ENCODE data around the gene SURF4. TPM values are rescaled to one million over a fixed set of nuclear protein-coding genes. Genes with fewer than 3 reads are reported as not detected.
"Not testable (repeated sequence)": the region's sequence is repeated elsewhere in the genome, so short reads cannot be mapped to it uniquely, and the experiment has no call there.

Gene SURF4
- polyA plus RNA-seq, 2 of the 4 experiments (the other 2 are of a cell fraction) = 159 to 169 TPM

DNA sequence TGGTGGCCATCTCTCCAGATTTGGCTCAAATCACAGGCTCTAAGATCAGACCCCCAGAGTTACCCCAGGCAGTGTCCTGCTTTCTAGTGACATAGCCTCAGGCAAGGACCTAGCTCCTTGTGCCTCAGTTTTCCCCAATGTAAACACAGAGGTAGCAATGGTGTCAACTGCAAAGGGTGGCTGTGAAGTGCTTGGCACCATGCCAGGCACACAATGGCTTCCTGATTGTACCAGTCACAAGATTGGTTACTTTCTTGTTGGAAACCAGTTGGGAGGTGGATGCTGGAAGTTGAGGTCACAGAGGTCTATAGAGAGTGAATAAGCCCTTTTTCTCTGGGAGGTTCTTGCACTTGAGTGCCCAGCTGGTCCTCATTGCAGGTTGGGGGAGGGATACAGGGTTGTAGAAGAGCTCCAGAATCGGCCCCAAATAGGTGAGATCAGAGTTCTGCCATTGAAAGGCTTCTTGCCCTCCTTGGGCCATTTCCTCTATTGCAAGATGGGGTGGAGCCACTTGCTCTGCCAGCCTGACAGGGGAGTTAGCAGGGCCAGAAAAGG lies 2.6 kb upstream of the SURF4 start:
- TF ChIP-seq, protein P1, sequence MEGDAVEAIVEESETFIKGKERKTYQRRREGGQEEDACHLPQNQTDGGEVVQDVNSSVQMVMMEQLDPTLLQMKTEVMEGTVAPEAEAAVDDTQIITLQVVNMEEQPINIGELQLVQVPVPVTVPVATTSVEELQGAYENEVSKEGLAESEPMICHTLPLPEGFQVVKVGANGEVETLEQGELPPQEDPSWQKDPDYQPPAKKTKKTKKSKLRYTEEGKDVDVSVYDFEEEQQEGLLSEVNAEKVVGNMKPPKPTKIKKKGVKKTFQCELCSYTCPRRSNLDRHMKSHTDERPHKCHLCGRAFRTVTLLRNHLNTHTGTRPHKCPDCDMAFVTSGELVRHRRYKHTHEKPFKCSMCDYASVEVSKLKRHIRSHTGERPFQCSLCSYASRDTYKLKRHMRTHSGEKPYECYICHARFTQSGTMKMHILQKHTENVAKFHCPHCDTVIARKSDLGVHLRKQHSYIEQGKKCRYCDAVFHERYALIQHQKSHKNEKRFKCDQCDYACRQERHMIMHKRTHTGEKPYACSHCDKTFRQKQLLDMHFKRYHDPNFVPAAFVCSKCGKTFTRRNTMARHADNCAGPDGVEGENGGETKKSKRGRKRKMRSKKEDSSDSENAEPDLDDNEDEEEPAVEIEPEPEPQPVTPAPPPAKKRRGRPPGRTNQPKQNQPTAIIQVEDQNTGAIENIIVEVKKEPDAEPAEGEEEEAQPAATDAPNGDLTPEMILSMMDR (IDR thresholded peaks at IDR 0.05) = no peak
- TF ChIP-seq JUN (IDR thresholded peaks at IDR 0.05) (no peak), NFE2L2 (conservative IDR thresholded peaks at IDR 0.05; ENCODE audit: low read length) (no peak), CHD4 (IDR thresholded peaks at IDR 0.05; ENCODE audit: borderline replicate concordance) (no peak), RFX5 (IDR thresholded peaks at IDR 0.05) (no peak), EHF (CRISPR knock-in tag; IDR thresholded peaks at IDR 0.05) (no peak), KDM1A (IDR thresholded peaks at IDR 0.05; ENCODE audit: low read depth) (no peak), MYC (IDR thresholded peaks at IDR 0.05; ENCODE audit: borderline replicate concordance, low read length) (no peak), RARB (CRISPR knock-in tag; IDR thresholded peaks at IDR 0.05) (no peak), EP300 (IDR thresholded peaks at IDR 0.05) (no peak), CHD2 (IDR thresholded peaks at IDR 0.05; ENCODE audit: low read length, partially characterized antibody) (no peak), NR3C1 (IDR thresholded peaks at IDR 0.05) (no peak), GATA3 (IDR thresholded peaks at IDR 0.05; ENCODE audit: borderline replicate concordance) (no peak), ZSCAN20 (CRISPR knock-in tag; IDR thresholded peaks at IDR 0.05) (no peak), JUNB (IDR thresholded peaks at IDR 0.05) (no peak), ZC3H11A (IDR thresholded peaks at IDR 0.05) (no peak), MAFK (IDR thresholded peaks at IDR 0.05; ENCODE audit: partially characterized antibody) (no peak)
- TF ChIP-seq, protein P2, sequence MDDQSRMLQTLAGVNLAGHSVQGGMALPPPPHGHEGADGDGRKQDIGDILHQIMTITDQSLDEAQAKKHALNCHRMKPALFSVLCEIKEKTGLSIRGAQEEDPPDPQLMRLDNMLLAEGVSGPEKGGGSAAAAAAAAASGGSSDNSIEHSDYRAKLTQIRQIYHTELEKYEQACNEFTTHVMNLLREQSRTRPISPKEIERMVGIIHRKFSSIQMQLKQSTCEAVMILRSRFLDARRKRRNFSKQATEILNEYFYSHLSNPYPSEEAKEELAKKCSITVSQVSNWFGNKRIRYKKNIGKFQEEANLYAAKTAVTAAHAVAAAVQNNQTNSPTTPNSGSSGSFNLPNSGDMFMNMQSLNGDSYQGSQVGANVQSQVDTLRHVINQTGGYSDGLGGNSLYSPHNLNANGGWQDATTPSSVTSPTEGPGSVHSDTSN (IDR thresholded peaks at IDR 0.05) = no peak
- CTCF ChIA-PET = interaction anchor here (0.9 to 2.9 kb wide), 8 partner anchors 9 to 108 kb away, joined by 3 to 9 read pairs (median 4); no protein-coding TSS in a partner anchor
- DNase-seq (ENCODE audit: low read depth in 1 of 2, low spot score in 1 of 2) (no peak), FAIRE-seq (no peak), ATAC-seq (no peak)
- peak overlapping the region; percentile 16; the same call in 1 of the 3 replicates for H3K4me2 ChIP-seq
- WGBS (ENCODE audit: missing lambda C conversion rate) = 73% methylated on average over 1 of the region's 1 CpG
- H3K9me3 ChIP-seq = no peaks in the 10 kb centered on the region
- H3K4me1 ChIP-seq = peaks cover 23% of the 10 kb centered on the region
- no peak overlapping the region for H3K27ac ChIP-seq
- no peak overlapping the region for H3K4me3 ChIP-seq
- POLR2A ChIA-PET = interaction anchor here (1.4 kb wide), 1 partner anchor 31 kb away, joined by 3 read pairs; the partner anchor contains the start of genes MED22 and RPL7A

DNA sequence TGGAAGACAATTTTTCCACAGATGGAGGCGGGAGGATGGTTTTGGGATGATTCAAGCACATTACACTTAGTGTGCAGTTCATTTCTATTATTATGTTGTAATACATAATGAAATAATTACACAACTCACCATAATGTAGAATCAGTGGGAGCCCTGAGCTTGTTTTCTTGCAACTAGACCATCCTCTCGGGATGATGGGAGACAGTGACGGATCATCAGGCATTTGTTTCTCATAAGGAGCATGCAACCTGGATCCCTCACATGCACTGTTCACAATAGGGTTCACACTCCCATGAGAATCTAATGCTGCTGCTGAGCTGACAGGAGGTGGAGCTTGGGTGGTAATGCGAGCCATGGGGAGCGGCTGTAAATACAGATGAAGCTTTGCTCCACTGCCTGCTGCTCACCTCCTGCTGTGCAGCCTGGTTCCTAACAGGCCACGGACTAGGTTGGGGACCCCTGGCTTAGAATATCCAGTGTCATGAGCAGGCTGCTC lies 1.9 kb upstream of the SURF4 start:
- Histone ChIP-seq H3K4me1 (peaks cover 23% of the 10 kb centered on the region), H3K9me3 (no peaks in the 10 kb centered on the region), H3K4me3 (no peak overlapping the region), H3K27ac (no peak overlapping the region), H3K4me2 (peak overlapping the region; percentile 16; the same call in 1 of the 3 replicates)
- ChIA-PET POLR2A (interaction anchor here (1.4 kb wide), 1 partner anchor 30 kb away, joined by 3 read pairs; the partner anchor contains the start of genes MED22 and RPL7A), CTCF (interaction anchor here (0.8 to 2.9 kb wide), 9 partner anchors 9 to 109 kb away, joined by 3 to 9 read pairs (median 4); no protein-coding TSS in a partner anchor)
- DNase-seq (ENCODE audit: low read depth in 1 of 2, low spot score in 1 of 2) (peak in 1 of 2 experiments; percentile 58), ATAC-seq (no peak), FAIRE-seq (no peak)
- TF ChIP-seq RARB (CRISPR knock-in tag; IDR thresholded peaks at IDR 0.05) = no peak
- 46% methylated on average over 6 of the region's 6 CpGs for WGBS (ENCODE audit: missing lambda C conversion rate)

DNA sequence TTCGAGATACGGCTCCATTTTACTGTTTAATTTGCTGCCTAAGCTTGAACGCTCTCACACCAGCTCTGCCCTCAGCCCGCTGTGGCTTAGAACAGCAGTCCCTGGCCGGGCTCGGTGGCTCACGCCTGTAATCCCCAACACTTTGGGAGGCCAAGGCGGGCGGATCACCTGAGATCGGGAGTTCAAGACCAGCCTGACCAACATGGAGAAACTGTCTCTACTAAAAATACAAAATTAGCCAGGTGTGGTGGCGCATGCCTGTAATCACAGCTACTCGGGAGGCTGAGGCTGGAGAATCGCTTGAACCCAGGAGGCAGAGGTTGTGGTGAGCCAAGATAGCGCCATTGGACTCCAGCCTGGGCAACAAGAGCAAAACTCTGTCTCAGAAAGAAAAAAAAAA lies 1.4 kb upstream of the SURF4 start:
- DNase-seq (ENCODE audit: low read depth in 1 of 2, low spot score in 1 of 2); ATAC-seq; H3K27ac ChIP-seq; H3K9me3 ChIP-seq; H3K4me3 ChIP-seq; FAIRE-seq: not testable (repeated sequence)
- peak overlapping the region; percentile 91 for H3K4me2 ChIP-seq
- H3K4me1 ChIP-seq = peaks cover 23% of the 10 kb centered on the region
- ChIA-PET POLR2A (interaction anchor here (0.7 to 1.4 kb wide), 6 partner anchors 15 to 83 kb away, joined by 3 to 7 read pairs (median 4); partner anchors contain the start of genes CACFD1, MED22 and RPL7A), CTCF (interaction anchor here (0.6 to 2.9 kb wide), 14 partner anchors 9 to 193 kb away, joined by 3 to 9 read pairs (median 4); no protein-coding TSS in a partner anchor)
- 87% methylated on average over 14 of the region's 14 CpGs for WGBS (ENCODE audit: missing lambda C conversion rate)
